IMR-90 (cell line): ENCODE data around the gene ADAM30. TPM values are rescaled to one million over a fixed set of nuclear protein-coding genes. Genes with fewer than 3 reads are reported as not detected.
"Not testable (repeated sequence)": the region's sequence is repeated elsewhere in the genome, so short reads cannot be mapped to it uniquely, and the experiment has no call there.

Experiments
- ATAC-seq: fragments of 200-7000 bp; cut with Tn5 transposase; 2 replicates; pipeline ENCODE4 v1.9.1; 2020; ENCODE audit warnings: low read depth, mild to moderate bottlenecking, moderate library complexity
- BruUV-seq: library from RNA; stranded (reverse); fragments of 400-500 nt; replicated peaks from 2 replicates; lab custom pipeline; 2021; lab: Mats Ljungman, UMichigan
- CTCF ChIA-PET: fragments of 300-600 bp; formaldehyde crosslinking; extraction: SDS; loops from one replicate; lab custom pipeline; 2021; ENCODE audit warnings: antibody characterized with exemption; lab: Yijun Ruan, JAX
- POLR2A ChIA-PET: fragments of 300-600 bp; sonication (Branson Sonifier 250); formaldehyde crosslinking; loops from one replicate; lab custom pipeline; 2022; ENCODE audit warnings: antibody characterized with exemption; ENCODE audit not compliant: unreplicated experiment; lab: Charles Lee
- DNase-seq: peaks from one replicate; pipeline ENCODE4 v3.0.0; 2013
- H2AFZ ChIP-seq: replicated peaks from 2 replicates; pipeline ENCODE3; 2013; ENCODE audit warnings: low read length, mild to moderate bottlenecking; ENCODE audit not compliant: poor library complexity
- H2AK5ac ChIP-seq: 2 replicates; pipeline ENCODE4 v1.6.1; 2013; ENCODE audit warnings: low read depth, low read length, inconsistent platforms
- H2AK9ac ChIP-seq: replicated peaks from 2 replicates; pipeline ENCODE3; 2013; ENCODE audit warnings: mild to moderate bottlenecking, low read depth, low read length, moderate library complexity; ENCODE audit not compliant: poor library complexity
- H2BK120ac ChIP-seq: 2 replicates; pipeline ENCODE4 v1.6.1; 2013; ENCODE audit warnings: low read depth, low read length, inconsistent platforms
- H2BK15ac ChIP-seq: 3 replicates; pipeline ENCODE4 v1.6.1; 2013; ENCODE audit warnings: low read depth, low read length, inconsistent platforms
- H2BK20ac ChIP-seq: 2 replicates; pipeline ENCODE4 v1.6.1; 2013; ENCODE audit warnings: low read depth, mild to moderate bottlenecking, inconsistent platforms, low read length, moderate library complexity
- H2BK5ac ChIP-seq: 2 replicates; pipeline ENCODE4 v1.6.1; 2013; ENCODE audit warnings: mild to moderate bottlenecking, low read depth, low read length, inconsistent platforms; ENCODE audit not compliant: poor library complexity, severe bottlenecking
- H3K14ac ChIP-seq: replicated peaks from 2 replicates; pipeline ENCODE4 v1.6.1; 2013; ENCODE audit warnings: low read depth, low read length, inconsistent platforms
- H3K18ac ChIP-seq: 2 replicates; pipeline ENCODE4 v1.6.1; 2013; ENCODE audit warnings: low read depth, low read length, control low read depth
- H3K23ac ChIP-seq: 2 replicates; pipeline ENCODE4 v1.6.1; 2013; ENCODE audit warnings: low read depth, low read length, inconsistent platforms
- H3K27ac ChIP-seq: 2 replicates; pipeline ENCODE4 v1.5.1; 2013; ENCODE audit warnings: mild to moderate bottlenecking, control low read depth, low read length; ENCODE audit not compliant: insufficient read depth
- H3K27me3 ChIP-seq: 2 replicates; pipeline ENCODE4 v1.6.1; 2013; ENCODE audit warnings: low read length; ENCODE audit not compliant: control insufficient read depth, insufficient read depth
- H3K36me3 ChIP-seq: 2 replicates; pipeline ENCODE4 v1.6.1; 2013; ENCODE audit warnings: low read length, mixed read lengths; ENCODE audit not compliant: control insufficient read depth, insufficient read depth
- H3K4ac ChIP-seq: 2 replicates; pipeline ENCODE4 v1.6.1; 2013; ENCODE audit warnings: low read depth, low read length, inconsistent platforms
- H3K4me1 ChIP-seq: 2 replicates; pipeline ENCODE4 v1.6.1; 2013; ENCODE audit warnings: low read length, mixed read lengths; ENCODE audit not compliant: control insufficient read depth, insufficient read depth
- H3K4me2 ChIP-seq: 2 replicates; pipeline ENCODE4 v1.6.1; 2013; ENCODE audit warnings: low read depth, mild to moderate bottlenecking, control low read depth, low read length, moderate library complexity
- H3K4me3 ChIP-seq: 2 replicates; pipeline ENCODE4 v1.5.1; 2013; ENCODE audit warnings: low read depth, mild to moderate bottlenecking, control low read depth, low read length, moderate library complexity; ENCODE audit not compliant: insufficient read depth
- H3K56ac ChIP-seq: 2 replicates; pipeline ENCODE4 v1.6.1; 2013; ENCODE audit warnings: low read length, inconsistent platforms; ENCODE audit not compliant: insufficient read depth; ENCODE audit errors: extremely low read depth
- H3K79me1 ChIP-seq, 2 experiments: 2 replicates each; pipeline ENCODE4 v1.6.1; 2013; ENCODE audit warnings: low read length in 2 of 2, inconsistent platforms in 1 of 2, low read depth in 1 of 2
- H3K9ac ChIP-seq: 2 replicates; pipeline ENCODE4 v1.6.1; 2013; ENCODE audit warnings: low read depth, low read length, control low read depth
- H3K9me1 ChIP-seq: 2 replicates; pipeline ENCODE4 v1.6.1; 2013; ENCODE audit warnings: low read length, inconsistent platforms; ENCODE audit not compliant: insufficient read depth
- H3K9me3 ChIP-seq: 2 replicates; pipeline ENCODE4 v1.6.1; 2013; ENCODE audit warnings: low read length; ENCODE audit not compliant: control insufficient read depth, insufficient read depth
- H4K20me1 ChIP-seq: 2 replicates; pipeline ENCODE4 v1.6.1; 2013; ENCODE audit warnings: low read length, inconsistent platforms; ENCODE audit not compliant: insufficient read depth
- H4K5ac ChIP-seq: 2 replicates; pipeline ENCODE4 v1.6.1; 2013; ENCODE audit warnings: mild to moderate bottlenecking, low read depth, low read length, control low read depth
- H4K8ac ChIP-seq, 2 experiments: 2 replicates each; pipeline ENCODE4 v1.6.1; 2013; ENCODE audit warnings: low read depth in 2 of 2, low read length in 2 of 2, control low read depth in 1 of 2, inconsistent platforms in 1 of 2
- H4K91ac ChIP-seq: 2 replicates; pipeline ENCODE4 v1.6.1; 2013; ENCODE audit warnings: low read depth, low read length, inconsistent platforms; ENCODE audit not compliant: insufficient read depth
- WGBS, 2 experiments: methylation state at CpG; one replicate each; pipeline versions ENCODE4 v1.1.5 to v1.1.7; 2013; ENCODE audit warnings: missing lambda C conversion rate in 2 of 2; ENCODE audit not compliant: insufficient read length in 1 of 2; ENCODE audit errors: extremely low coverage in 2 of 2; 5-methylcytosine and 5-hydroxymethylcytosine counted together
- dilution Hi-C: fragments of 300-500 bp; cut with HindIII; formaldehyde crosslinking; loops from one replicate; pipeline ENCODE4 v1.14.3; 2018; ENCODE audit warnings: low sequenced_read_pairs; ENCODE audit not compliant: unreplicated experiment
- in situ Hi-C: fragments of 300-500 bp; cut with MboI; formaldehyde crosslinking; loops from 3 replicates; pipeline ENCODE4 v1.14.3; 2019; ENCODE audit warnings: low sequenced_read_pairs, inconsistent platforms, mixed read lengths
- intact Hi-C: fragments of 100-400 bp; cut with micrococcal nuclease; formaldehyde crosslinking; loops from 2 replicates; pipeline ENCODE4 v1.10.0; 2022
- polyA plus RNA-seq, 3 experiments: library from polyadenylated mRNA; depleted of rRNA; stranded (reverse); fragments of >200 nt; gene quantifications; 2 replicates each; pipeline ENCODE4 v1.2.3, GENCODE V29; 2012; ENCODE audit warnings: low replicate concordance in 1 of 3
- total RNA-seq: library from RNA; depleted of rRNA; stranded (reverse); fragments of >200 nt; gene quantifications from 2 replicates; pipeline ENCODE4 v1.2.3, GENCODE V29; 2012; rRNA removed
- TF ChIP-seq, protein P1 (sequence below): conservative IDR thresholded peaks from 2 replicates; pipeline ENCODE4 v1.5.1; 2012; ENCODE audit warnings: mild to moderate bottlenecking, low read depth, low read length, improper control_type of control experiment

Gene ADAM30
- total and polyA plus RNA-seq, 2 of the 4 experiments (the other 2 are of a cell fraction) = not detected

DNA sequence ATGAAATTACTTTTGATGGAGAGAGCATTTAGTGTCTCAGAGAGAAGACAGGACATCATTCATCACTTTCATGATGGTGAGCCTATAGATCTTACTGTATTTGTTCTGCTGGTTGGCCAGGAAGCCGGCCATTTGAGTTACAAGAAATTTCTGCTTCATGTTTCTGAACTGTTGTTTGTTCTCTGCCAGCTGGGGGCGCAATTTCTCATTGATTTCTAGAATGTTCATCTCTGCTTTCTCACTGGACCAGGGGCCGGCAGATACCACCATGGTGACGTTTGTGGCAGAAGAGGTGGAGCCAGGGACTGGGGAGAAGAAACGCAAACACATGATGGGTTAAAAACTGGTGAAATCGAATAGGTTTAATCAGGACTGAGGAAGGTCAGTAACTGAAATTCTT is 52.1 kb downstream of the ADAM30 start:
- H2AK9ac ChIP-seq, H2AK5ac ChIP-seq, H4K20me1 ChIP-seq, H3K4me3 ChIP-seq, H3K27ac ChIP-seq, H2BK15ac ChIP-seq, H4K8ac ChIP-seq, H4K5ac ChIP-seq, H2BK20ac ChIP-seq, H3K18ac ChIP-seq, in situ Hi-C loops, H3K9ac ChIP-seq, BruUV-seq, H3K9me3 ChIP-seq, H3K9me1 ChIP-seq, ATAC-seq, intact Hi-C loops, H2BK120ac ChIP-seq, H3K14ac ChIP-seq, H4K91ac ChIP-seq, H2BK5ac ChIP-seq, H3K4me1 ChIP-seq, H3K4me2 ChIP-seq, H2AFZ ChIP-seq, H3K36me3 ChIP-seq, POLR2A ChIA-PET, H3K56ac ChIP-seq, H3K4ac ChIP-seq, H3K23ac ChIP-seq, dilution Hi-C loops, H3K27me3 ChIP-seq, H3K79me1 ChIP-seq: not testable (repeated sequence)
- TF ChIP-seq, protein P1, sequence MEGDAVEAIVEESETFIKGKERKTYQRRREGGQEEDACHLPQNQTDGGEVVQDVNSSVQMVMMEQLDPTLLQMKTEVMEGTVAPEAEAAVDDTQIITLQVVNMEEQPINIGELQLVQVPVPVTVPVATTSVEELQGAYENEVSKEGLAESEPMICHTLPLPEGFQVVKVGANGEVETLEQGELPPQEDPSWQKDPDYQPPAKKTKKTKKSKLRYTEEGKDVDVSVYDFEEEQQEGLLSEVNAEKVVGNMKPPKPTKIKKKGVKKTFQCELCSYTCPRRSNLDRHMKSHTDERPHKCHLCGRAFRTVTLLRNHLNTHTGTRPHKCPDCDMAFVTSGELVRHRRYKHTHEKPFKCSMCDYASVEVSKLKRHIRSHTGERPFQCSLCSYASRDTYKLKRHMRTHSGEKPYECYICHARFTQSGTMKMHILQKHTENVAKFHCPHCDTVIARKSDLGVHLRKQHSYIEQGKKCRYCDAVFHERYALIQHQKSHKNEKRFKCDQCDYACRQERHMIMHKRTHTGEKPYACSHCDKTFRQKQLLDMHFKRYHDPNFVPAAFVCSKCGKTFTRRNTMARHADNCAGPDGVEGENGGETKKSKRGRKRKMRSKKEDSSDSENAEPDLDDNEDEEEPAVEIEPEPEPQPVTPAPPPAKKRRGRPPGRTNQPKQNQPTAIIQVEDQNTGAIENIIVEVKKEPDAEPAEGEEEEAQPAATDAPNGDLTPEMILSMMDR = peak; percentile 42
- CTCF ChIA-PET = interaction anchor here (1.3 kb wide), 1 partner anchor 16 kb away, joined by 3 read pairs; no protein-coding TSS in a partner anchor
- peak; percentile 7 for DNase-seq
- WGBS, 2 experiments = no CpG with 5 or more reads among the region's 6 CpGs

Other genes with a start within 250 kb of the ADAM30 start
- gene ZNF697, start 248.2 kb downstream of the ADAM30 start, total RNA-seq = 10.2 and 14.4 TPM in 2 replicates
- 5.7 and 6.2 TPM in 2 replicates for gene ZNF697, start 248.2 kb downstream of the ADAM30 start, polyA plus RNA-seq (2012; rRNA removed)
- gene PHGDH, start 184.6 kb downstream of the ADAM30 start, total RNA-seq = 162 and 331 TPM in 2 replicates
- 69.1 and 87.9 TPM in 2 replicates for gene PHGDH, start 184.6 kb downstream of the ADAM30 start, polyA plus RNA-seq (2012; rRNA removed)
- gene HMGCS2, start 127.6 kb downstream of the ADAM30 start, total RNA-seq = not detected in 2 replicates
- gene HMGCS2, start 127.6 kb downstream of the ADAM30 start, polyA plus RNA-seq (2012; rRNA removed) = not detected in 2 replicates
- gene REG4, start 85.1 kb downstream of the ADAM30 start, total RNA-seq = not detected in 2 replicates
- not detected in 2 replicates for gene REG4, start 85.1 kb downstream of the ADAM30 start, polyA plus RNA-seq (2012; rRNA removed)
- gene NOTCH2, start 173.1 kb upstream of the ADAM30 start, total RNA-seq = 128 and 131 TPM in 2 replicates
- 37.4 and 40.4 TPM in 2 replicates for gene NOTCH2, start 173.1 kb upstream of the ADAM30 start, polyA plus RNA-seq (2012; rRNA removed)